Measurements from ENCODE around the gene HIVEP1. TPM values are rescaled to one million over a fixed set of nuclear protein-coding genes. Genes with fewer than 3 reads are reported as not detected.

The HIVEP1 gene
- total RNA-seq, 1 donor from 2014 or later = 45.4 TPM

DNA sequence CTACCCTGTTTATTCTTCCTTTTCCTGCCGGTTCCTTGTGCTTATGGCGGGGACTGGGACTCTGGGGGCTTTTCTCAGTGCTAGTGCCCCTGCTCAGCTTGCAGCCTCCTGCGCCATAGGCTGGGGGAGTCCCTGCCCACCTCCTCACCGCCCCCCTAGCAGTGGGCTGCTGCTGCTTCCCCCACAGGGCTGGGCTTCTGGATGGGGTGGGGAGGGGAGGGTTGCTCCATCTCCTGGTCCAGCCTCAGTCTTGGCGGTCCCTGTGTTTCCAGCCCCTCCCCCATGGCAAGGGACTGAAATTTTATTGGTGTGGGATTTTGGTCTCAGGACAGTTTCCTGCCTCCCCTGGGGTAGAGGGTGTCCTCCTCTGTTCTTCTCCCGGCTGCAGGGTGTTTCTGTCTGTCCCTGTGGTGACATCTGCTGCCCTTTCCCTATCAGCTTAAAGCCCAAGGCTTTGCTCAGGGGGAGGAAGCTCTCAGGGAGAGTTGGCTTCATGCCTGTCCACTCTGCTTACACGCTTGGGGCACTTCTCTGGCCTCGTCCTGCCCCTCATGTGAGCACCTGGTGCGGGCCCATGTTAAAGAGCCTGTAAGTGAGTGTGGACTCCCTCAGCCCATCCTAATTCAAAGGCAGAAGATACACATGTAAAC is 100.6 kb downstream of the HIVEP1 start:
- DNase-seq (ENCODE audit: low read depth) = no peak
- TF ChIP-seq, protein P1, sequence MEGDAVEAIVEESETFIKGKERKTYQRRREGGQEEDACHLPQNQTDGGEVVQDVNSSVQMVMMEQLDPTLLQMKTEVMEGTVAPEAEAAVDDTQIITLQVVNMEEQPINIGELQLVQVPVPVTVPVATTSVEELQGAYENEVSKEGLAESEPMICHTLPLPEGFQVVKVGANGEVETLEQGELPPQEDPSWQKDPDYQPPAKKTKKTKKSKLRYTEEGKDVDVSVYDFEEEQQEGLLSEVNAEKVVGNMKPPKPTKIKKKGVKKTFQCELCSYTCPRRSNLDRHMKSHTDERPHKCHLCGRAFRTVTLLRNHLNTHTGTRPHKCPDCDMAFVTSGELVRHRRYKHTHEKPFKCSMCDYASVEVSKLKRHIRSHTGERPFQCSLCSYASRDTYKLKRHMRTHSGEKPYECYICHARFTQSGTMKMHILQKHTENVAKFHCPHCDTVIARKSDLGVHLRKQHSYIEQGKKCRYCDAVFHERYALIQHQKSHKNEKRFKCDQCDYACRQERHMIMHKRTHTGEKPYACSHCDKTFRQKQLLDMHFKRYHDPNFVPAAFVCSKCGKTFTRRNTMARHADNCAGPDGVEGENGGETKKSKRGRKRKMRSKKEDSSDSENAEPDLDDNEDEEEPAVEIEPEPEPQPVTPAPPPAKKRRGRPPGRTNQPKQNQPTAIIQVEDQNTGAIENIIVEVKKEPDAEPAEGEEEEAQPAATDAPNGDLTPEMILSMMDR (IDR thresholded peaks at IDR 0.05; ENCODE audit: insufficient read depth, low read length, poor library complexity, severe bottlenecking) = no peak
- no peak overlapping the region for H3K4me3 ChIP-seq (ENCODE audit: low read depth, low read length)
- H3K27me3 ChIP-seq (ENCODE audit: control insufficient read depth, insufficient read depth, low read length) = no peaks in the 10 kb centered on the region
- H3K36me3 ChIP-seq (ENCODE audit: control insufficient read depth, insufficient read depth, low read length) = no peaks in the 10 kb centered on the region

- TF ChIP-seq, protein P1 (IDR thresholded peaks at IDR 0.05; ENCODE audit: insufficient read depth, low read length, poor library complexity, severe bottlenecking) = no peak
- no peak overlapping the region for H3K4me3 ChIP-seq (ENCODE audit: low read depth, low read length)
- H3K27me3 ChIP-seq (ENCODE audit: control insufficient read depth, insufficient read depth, low read length) = no peaks in the 10 kb centered on the region
- peak; percentile 28 for DNase-seq (ENCODE audit: low read depth)
- no peaks in the 10 kb centered on the region for H3K36me3 ChIP-seq (ENCODE audit: control insufficient read depth, insufficient read depth, low read length)
Measured at GRCh38 chr6:12113190-12113577, 101.1 kb downstream of the HIVEP1 start.

GRCh38 chr6:12114055-12114503 is 102.0 kb downstream of the HIVEP1 start:
- no peak overlapping the region for H3K4me3 ChIP-seq (ENCODE audit: low read depth, low read length)
- TF ChIP-seq, protein P1 (IDR thresholded peaks at IDR 0.05; ENCODE audit: insufficient read depth, low read length, poor library complexity, severe bottlenecking) = no peak
- no peaks in the 10 kb centered on the region for H3K36me3 ChIP-seq (ENCODE audit: control insufficient read depth, insufficient read depth, low read length)
- H3K27me3 ChIP-seq (ENCODE audit: control insufficient read depth, insufficient read depth, low read length) = no peaks in the 10 kb centered on the region
- no peak for DNase-seq (ENCODE audit: low read depth)

GRCh38 chr6:12115001-12115400 is 102.9 kb downstream of the HIVEP1 start:
- DNase-seq (ENCODE audit: low read depth) = no peak
- no peak overlapping the region for H3K4me3 ChIP-seq (ENCODE audit: low read depth, low read length)
- H3K27me3 ChIP-seq (ENCODE audit: control insufficient read depth, insufficient read depth, low read length) = no peaks in the 10 kb centered on the region
- H3K36me3 ChIP-seq (ENCODE audit: control insufficient read depth, insufficient read depth, low read length) = no peaks in the 10 kb centered on the region
- TF ChIP-seq, protein P1 (IDR thresholded peaks at IDR 0.05; ENCODE audit: insufficient read depth, low read length, poor library complexity, severe bottlenecking) = no peak

- no peaks in the 10 kb centered on the region for H3K27me3 ChIP-seq (ENCODE audit: control insufficient read depth, insufficient read depth, low read length)
- DNase-seq (ENCODE audit: low read depth) = no peak
- TF ChIP-seq, protein P1 (IDR thresholded peaks at IDR 0.05; ENCODE audit: insufficient read depth, low read length, poor library complexity, severe bottlenecking) = no peak
- H3K36me3 ChIP-seq (ENCODE audit: control insufficient read depth, insufficient read depth, low read length) = no peaks in the 10 kb centered on the region
- no peak overlapping the region for H3K4me3 ChIP-seq (ENCODE audit: low read depth, low read length)
Measured at GRCh38 chr6:12115492-12115891, 103.4 kb downstream of the HIVEP1 start.

GRCh38 chr6:12116264-12116800 is 104.2 kb downstream of the HIVEP1 start:
- Histone ChIP-seq H3K36me3 (ENCODE audit: control insufficient read depth, insufficient read depth, low read length) (no peaks in the 10 kb centered on the region), H3K4me3 (ENCODE audit: low read depth, low read length) (no peak overlapping the region), H3K27me3 (ENCODE audit: control insufficient read depth, insufficient read depth, low read length) (no peaks in the 10 kb centered on the region)
- TF ChIP-seq, protein P1 (IDR thresholded peaks at IDR 0.05; ENCODE audit: insufficient read depth, low read length, poor library complexity, severe bottlenecking) = no peak
- DNase-seq (ENCODE audit: low read depth) = no peak
